OCI-LY1 (cell line): Measurements from ENCODE around the gene TAS2R3.

Source experiments
- H2AFZ ChIP-seq: fragments of 200-600 bp; sonication (generic), shearing (Covaris generic); 2 replicates; pipeline ENCODE4 v1.6.0; 2014; ENCODE audit warnings: antibody characterized with exemption, mild to moderate bottlenecking, low read length
- H3F3A ChIP-seq: fragments of 200-600 bp; sonication (generic), shearing (Covaris generic); 2 replicates; pipeline ENCODE4 v1.6.0; 2014; ENCODE audit warnings: mild to moderate bottlenecking, antibody characterized with exemption, low read length, moderate library complexity; ENCODE audit not compliant: insufficient read depth
- H3K27ac ChIP-seq: fragments of 200-600 bp; sonication (generic); 2 replicates; pipeline ENCODE4 v1.5.1; 2014; ENCODE audit warnings: low read length, mixed run types, mild to moderate bottlenecking, low read depth; ENCODE audit not compliant: poor library complexity, severe bottlenecking
- H3K27me3 ChIP-seq: fragments of 200-600 bp; sonication (generic); 2 replicates; pipeline ENCODE4 v1.6.0; 2014; ENCODE audit warnings: antibody characterized with exemption, mild to moderate bottlenecking, low read length, moderate library complexity; ENCODE audit not compliant: insufficient read depth
- H3K36me3 ChIP-seq: fragments of 200-600 bp; sonication (generic); 2 replicates; pipeline ENCODE4 v1.6.1; 2014; ENCODE audit warnings: mild to moderate bottlenecking, antibody characterized with exemption, low read length, moderate library complexity, mixed read lengths; ENCODE audit not compliant: insufficient read depth
- H3K4me1 ChIP-seq: fragments of 200-600 bp; sonication (generic); 2 replicates; pipeline ENCODE4 v1.5.1; 2014; ENCODE audit warnings: mild to moderate bottlenecking, low read length, moderate library complexity; ENCODE audit not compliant: insufficient read depth, severe bottlenecking
- H3K4me2 ChIP-seq: fragments of 200-600 bp; sonication (generic), shearing (Covaris generic); 2 replicates; pipeline ENCODE4 v1.6.1; 2014; ENCODE audit warnings: low read length
- H3K4me3 ChIP-seq: fragments of 200-600 bp; sonication (generic); 2 replicates; pipeline ENCODE4 v1.5.1; 2014; ENCODE audit warnings: low read length, low read depth, mild to moderate bottlenecking, mixed read lengths; ENCODE audit not compliant: poor library complexity, severe bottlenecking
- H3K79me2 ChIP-seq: fragments of 200-600 bp; shearing (Covaris generic); 2 replicates; pipeline ENCODE4 v1.6.1; 2016; ENCODE audit warnings: mixed run types, low read length, mixed read lengths; ENCODE audit not compliant: insufficient read depth
- H3K9ac ChIP-seq: fragments of 200-600 bp; sonication (generic), shearing (Covaris generic); 2 replicates; pipeline ENCODE4 v1.6.1; 2014; ENCODE audit warnings: mild to moderate bottlenecking, low read length, mixed read lengths
- H3K9me2 ChIP-seq: fragments of 200-600 bp; sonication (generic), shearing (Covaris generic); 2 replicates; pipeline ENCODE4 v1.6.1; 2014; ENCODE audit warnings: low read depth, mild to moderate bottlenecking, low read length, mixed read lengths
- H3K9me3 ChIP-seq: fragments of 200-600 bp; shearing (Covaris generic); 2 replicates; pipeline ENCODE4 v1.6.1; 2014; ENCODE audit warnings: low read length, mixed read lengths
- H4K20me1 ChIP-seq: fragments of 200-600 bp; sonication (generic), shearing (Covaris generic); 2 replicates; pipeline ENCODE4 v1.6.0; 2016; ENCODE audit warnings: mild to moderate bottlenecking, low read length; ENCODE audit not compliant: insufficient read depth
- EZH2 ChIP-seq: fragments of 200-600 bp; sonication (generic), shearing (Covaris generic); IDR thresholded peaks from 2 replicates; pipeline ENCODE4 v1.8.0; 2017; ENCODE audit warnings: borderline replicate concordance, mixed run types, mild to moderate bottlenecking, antibody characterized with exemption, low read length, moderate library complexity, mixed read lengths
- TF ChIP-seq, protein P1 (sequence below): fragments of 200-600 bp; sonication (generic), shearing (Covaris generic); IDR thresholded peaks from 2 replicates; pipeline ENCODE4 v1.5.1; 2017; ENCODE audit warnings: mild to moderate bottlenecking, antibody characterized with exemption, low read length, moderate library complexity, mixed read lengths

TAS2R3 gene

GRCh38 chr7:141792526-141792925 is 28.6 kb downstream of the TAS2R3 start:
- TF ChIP-seq EZH2, result no peak
- TF ChIP-seq, protein P1, sequence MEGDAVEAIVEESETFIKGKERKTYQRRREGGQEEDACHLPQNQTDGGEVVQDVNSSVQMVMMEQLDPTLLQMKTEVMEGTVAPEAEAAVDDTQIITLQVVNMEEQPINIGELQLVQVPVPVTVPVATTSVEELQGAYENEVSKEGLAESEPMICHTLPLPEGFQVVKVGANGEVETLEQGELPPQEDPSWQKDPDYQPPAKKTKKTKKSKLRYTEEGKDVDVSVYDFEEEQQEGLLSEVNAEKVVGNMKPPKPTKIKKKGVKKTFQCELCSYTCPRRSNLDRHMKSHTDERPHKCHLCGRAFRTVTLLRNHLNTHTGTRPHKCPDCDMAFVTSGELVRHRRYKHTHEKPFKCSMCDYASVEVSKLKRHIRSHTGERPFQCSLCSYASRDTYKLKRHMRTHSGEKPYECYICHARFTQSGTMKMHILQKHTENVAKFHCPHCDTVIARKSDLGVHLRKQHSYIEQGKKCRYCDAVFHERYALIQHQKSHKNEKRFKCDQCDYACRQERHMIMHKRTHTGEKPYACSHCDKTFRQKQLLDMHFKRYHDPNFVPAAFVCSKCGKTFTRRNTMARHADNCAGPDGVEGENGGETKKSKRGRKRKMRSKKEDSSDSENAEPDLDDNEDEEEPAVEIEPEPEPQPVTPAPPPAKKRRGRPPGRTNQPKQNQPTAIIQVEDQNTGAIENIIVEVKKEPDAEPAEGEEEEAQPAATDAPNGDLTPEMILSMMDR, result no peak
- H3K9me2 ChIP-seq, result no peaks in the 10 kb centered on the region
- H3K27ac ChIP-seq, result no peak overlapping the region
- no peak overlapping the region for H3K4me3 ChIP-seq
- no peak overlapping the region for H3K4me2 ChIP-seq
- no peaks in the 10 kb centered on the region for H3K27me3 ChIP-seq
- no peak overlapping the region for H3K9ac ChIP-seq
- H3K79me2 ChIP-seq, result no peaks in the 10 kb centered on the region
- H3K9me3 ChIP-seq, result no peaks in the 10 kb centered on the region
- no peaks in the 10 kb centered on the region for H3K4me1 ChIP-seq
- no peaks in the 10 kb centered on the region for H3F3A ChIP-seq
- H2AFZ ChIP-seq, result no peak overlapping the region
- no peaks in the 10 kb centered on the region for H3K36me3 ChIP-seq
- no peaks in the 10 kb centered on the region for H4K20me1 ChIP-seq
